Measurements from ENCODE around the gene CALCB. TPM values are rescaled to one million over a fixed set of nuclear protein-coding genes. Genes with fewer than 3 reads are reported as not detected.

The CALCB gene
- total and polyA plus RNA-seq, 2 of the 8 experiments (the other 6 are each of a cell fraction or from before 2014, with no cell fraction given): 3.7 to 4.2 TPM

DNA sequence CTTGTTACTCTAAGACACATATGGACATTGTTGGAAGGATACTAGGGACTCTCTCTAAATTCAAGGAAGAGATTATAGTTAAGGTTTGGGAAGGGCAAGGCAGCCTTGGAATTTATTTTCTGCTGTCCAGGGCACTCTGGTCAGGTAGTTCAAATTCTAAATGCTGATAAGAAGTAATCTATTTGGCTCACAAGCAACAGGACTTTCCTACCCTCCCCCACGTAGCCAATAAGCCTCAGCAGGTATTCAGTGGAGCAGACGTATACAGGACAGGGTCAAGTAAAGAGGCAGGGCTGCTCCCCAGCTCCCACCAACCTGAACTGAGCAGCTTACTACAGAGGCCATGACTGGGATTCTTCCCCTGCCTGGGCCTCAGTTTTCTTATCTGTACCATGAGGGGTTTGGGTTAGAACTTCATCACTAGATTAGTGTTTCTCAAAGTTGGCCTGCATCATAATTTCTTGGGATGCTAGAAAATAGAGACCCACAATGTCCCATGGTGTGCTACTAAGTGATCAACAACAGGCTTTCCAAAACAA lies 35.3 kb downstream of the CALCB start:
- Histone ChIP-seq H4K20me1 (replicated peaks in 1 of 2; ENCODE audit: control insufficient read depth in 1 of 2, insufficient read depth in 2 of 2, low read length in 2 of 2) (no peaks in the 10 kb centered on the region), H3K27me3 (replicated peaks in 1 of 4; ENCODE audit: control insufficient read depth in 3 of 4, extremely low read depth in 1 of 4, insufficient read depth in 3 of 4, low read length in 3 of 4) (peaks cover 1 to 4% (median 4%) of the 10 kb centered on the region in 4 experiments; a peak in 4 of 7 replicates), H2BK120ac (replicated peaks; ENCODE audit: low read depth, low read length) (no peak overlapping the region), H4K5ac (ENCODE audit: insufficient read length, low read depth, low read length) (no peak overlapping the region), H3K79me2 (ENCODE audit: control insufficient read depth in 1 of 2, insufficient read depth in 2 of 2, low read length in 2 of 2) (no peaks in the 10 kb centered on the region), H3K79me1 (ENCODE audit: low read depth, low read length) (no peaks in the 10 kb centered on the region), H2BK20ac (ENCODE audit: low read length) (no peak overlapping the region), H3K56ac (replicated peaks; ENCODE audit: insufficient read length, low read depth, low read length) (no peak overlapping the region), H3K4me2 (ENCODE audit: insufficient read depth in 1 of 2, low read depth in 2 of 2, low read length in 2 of 2) (no peak overlapping the region), H3K27ac (ENCODE audit: low read depth, low read length) (no peak overlapping the region), H3K4ac (replicated peaks; ENCODE audit: insufficient read length, low read depth, low read length) (no peak overlapping the region), H3K4me3 (ENCODE audit: extremely low read depth in 1 of 4, insufficient read depth in 2 of 4, low read depth in 3 of 4, low read length in 4 of 4) (no peak overlapping the region), H2BK12ac (ENCODE audit: low read depth, low read length) (no peak overlapping the region), H2AFZ (ENCODE audit: low read length) (no peak overlapping the region), H3K23me2 (ENCODE audit: low read depth, low read length) (no peaks in the 10 kb centered on the region), H3K4me1 (replicated peaks in 1 of 4; ENCODE audit: control insufficient read depth in 3 of 4, insufficient read depth in 4 of 4, low read length in 3 of 4) (no peaks in the 10 kb centered on the region), H2BK5ac (ENCODE audit: low read depth, low read length) (no peak overlapping the region), H2AK5ac (ENCODE audit: low read depth, low read length) (no peak overlapping the region), H2BK15ac (ENCODE audit: low read length) (no peak overlapping the region), H3K18ac (ENCODE audit: extremely low read depth, low read length) (no peak overlapping the region), H4K8ac (ENCODE audit: extremely low read depth, insufficient read depth, low read length) (no peak overlapping the region), H4K91ac (replicated peaks; ENCODE audit: insufficient read length, low read length) (no peak overlapping the region), H3K9ac (replicated peaks in 1 of 4; ENCODE audit: extremely low read depth in 1 of 4, low read depth in 3 of 4, low read length in 3 of 4) (no peak overlapping the region), H3K9me3 (ENCODE audit: insufficient read depth in 2 of 2, low read depth in 1 of 2, low read length in 1 of 2) (no peaks in the 10 kb centered on the region), H3K36me3 (ENCODE audit: control insufficient read depth in 2 of 4, insufficient read depth in 4 of 4, low read length in 3 of 4) (no peaks in the 10 kb centered on the region), H3K23ac (ENCODE audit: insufficient read length) (no peak overlapping the region), H3K14ac (ENCODE audit: insufficient read length) (no peak overlapping the region)
- no peak for FAIRE-seq
- POLR2A ChIA-PET (ENCODE audit: partially characterized antibody): no interaction called here
- TF ChIP-seq KDM4A (IDR thresholded peaks at IDR 0.05; ENCODE audit: low read depth, low read length, severe bottlenecking) (no peak), CTBP2 (IDR thresholded peaks at IDR 0.05; ENCODE audit: borderline replicate concordance, insufficient read depth, insufficient read length, low read length) (no peak), EZH2 (IDR thresholded peaks at IDR 0.05; ENCODE audit: low read depth, low read length, severe bottlenecking) (no peak), JUN (IDR thresholded peaks at IDR 0.05; ENCODE audit: low read depth, low read length) (no peak), KDM1A (IDR thresholded peaks at IDR 0.05; ENCODE audit: borderline replicate concordance, low read length) (no peak)
- TF ChIP-seq, protein P1, sequence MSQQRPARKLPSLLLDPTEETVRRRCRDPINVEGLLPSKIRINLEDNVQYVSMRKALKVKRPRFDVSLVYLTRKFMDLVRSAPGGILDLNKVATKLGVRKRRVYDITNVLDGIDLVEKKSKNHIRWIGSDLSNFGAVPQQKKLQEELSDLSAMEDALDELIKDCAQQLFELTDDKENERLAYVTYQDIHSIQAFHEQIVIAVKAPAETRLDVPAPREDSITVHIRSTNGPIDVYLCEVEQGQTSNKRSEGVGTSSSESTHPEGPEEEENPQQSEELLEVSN (IDR thresholded peaks at IDR 0.05): no peak
- CTCF ChIA-PET (ENCODE audit: partially characterized antibody): interaction anchor here (0.7 to 13.8 kb wide), 5 partner anchors 33 to 97 kb away, joined by 3 to 177 read pairs (median 4); no protein-coding TSS in a partner anchor
- 68% methylated on average over 2 of the region's 2 CpGs; no CpG with 5 or more reads in 1 of the 2 experiments for WGBS, 2 experiments (ENCODE audit: extremely low coverage in 1 of 2, insufficient coverage in 1 of 2, insufficient read length in 1 of 2, insufficient replicate concordance in 2 of 2, low coverage in 1 of 2, low lambda C conversion rate in 2 of 2, missing lambda C conversion rate in 1 of 2)
- no peak for DNase-seq (ENCODE audit: low read depth in 1 of 2, low spot score in 2 of 2)
